Activated CD4-positive, alpha-beta T cell treated with anti-CD3 and anti-CD28 coated beads, Interleukin-10, Interleukin-2, amounts not matched to agents 100 ng/mL and 50 ng/mL, durations not matched to agents 16 hours and 8 hours (primary cell): ENCODE data around the gene CIRBP.
"Not testable (repeated sequence)": the region's sequence is repeated elsewhere in the genome, so short reads cannot be mapped to it uniquely, and the experiment has no call there.

ENCODE experiments used
- DNase-seq: peaks from one replicate; pipeline ENCODE4 v3.0.0-alpha.2; 2020

The CIRBP gene

DNA sequence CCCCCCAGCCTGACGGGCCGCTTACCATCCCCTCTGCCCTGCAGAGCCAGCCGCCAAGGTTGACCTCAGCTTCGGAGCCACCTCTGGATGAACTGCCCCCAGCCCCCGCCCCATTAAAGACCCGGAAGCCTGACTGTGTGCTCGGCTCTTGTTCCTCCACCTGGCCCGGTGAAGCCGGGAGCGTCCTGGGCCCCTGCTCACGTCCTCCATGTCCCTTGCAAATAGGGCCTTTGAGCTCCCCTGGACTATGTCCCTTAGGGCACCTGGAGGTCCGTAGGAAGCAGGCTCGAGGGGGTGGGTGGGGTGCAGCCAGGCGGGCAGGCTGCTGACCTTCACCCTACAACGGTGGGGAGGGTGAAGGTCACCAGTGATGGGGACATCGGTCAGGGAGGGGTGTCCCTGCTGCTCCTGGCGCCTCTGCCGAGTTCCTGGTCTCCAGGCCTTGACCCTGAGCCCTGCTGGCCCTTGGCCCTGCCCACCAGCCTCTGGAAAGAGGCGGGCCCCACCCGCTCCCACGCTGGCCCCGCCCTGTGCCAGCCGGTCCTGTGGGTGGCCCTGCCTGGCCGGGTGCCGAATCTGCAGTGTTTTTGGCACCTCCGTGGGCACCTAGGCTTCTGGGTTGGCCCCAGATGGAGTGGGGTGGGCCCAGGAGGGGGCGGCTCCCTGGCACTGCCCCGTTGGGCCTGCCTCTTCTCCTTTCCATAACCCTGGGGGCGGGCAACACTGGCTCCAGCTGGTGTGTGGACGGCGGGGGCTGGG is 24.3 kb upstream of the CIRBP start:
- DNase-seq: peak; percentile 30

DNA sequence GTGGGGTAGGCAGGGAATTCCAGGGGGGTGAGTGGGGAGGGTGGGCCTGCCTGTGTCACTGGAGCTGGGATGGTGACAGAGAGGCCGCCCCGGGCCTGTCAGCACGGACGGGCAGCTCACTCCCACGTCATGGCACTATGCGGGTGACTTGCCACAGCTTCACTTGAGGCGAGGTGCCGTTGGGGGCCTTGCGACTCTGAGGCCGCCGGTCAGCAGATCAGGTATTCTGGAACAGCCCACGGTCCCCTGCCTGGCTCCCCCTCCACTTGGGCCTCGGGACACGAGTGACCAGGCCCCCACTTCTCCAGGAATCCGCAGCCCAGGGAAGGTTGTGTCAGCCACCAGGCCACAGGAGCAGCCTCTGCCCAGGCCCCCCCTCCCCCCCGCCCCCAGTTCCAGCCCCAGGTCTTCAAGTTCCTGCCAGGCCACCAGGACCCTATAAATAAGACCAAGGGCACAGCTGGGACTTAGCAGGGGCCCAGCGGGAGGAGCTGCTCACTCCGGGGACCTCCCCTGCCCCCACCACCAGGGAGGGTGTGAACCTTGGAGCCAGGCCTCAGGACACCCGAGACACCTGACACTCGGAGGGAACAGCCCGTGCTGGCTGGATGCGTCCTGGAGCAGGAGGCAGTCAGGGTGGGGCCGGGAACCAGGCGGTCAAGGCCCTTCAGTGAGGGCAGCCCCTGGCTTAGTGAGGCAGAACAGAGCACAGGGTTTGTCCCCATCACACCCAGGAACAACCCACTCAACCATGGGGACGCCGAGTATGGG is 23.5 kb upstream of the CIRBP start:
- DNase-seq: no peak

DNA sequence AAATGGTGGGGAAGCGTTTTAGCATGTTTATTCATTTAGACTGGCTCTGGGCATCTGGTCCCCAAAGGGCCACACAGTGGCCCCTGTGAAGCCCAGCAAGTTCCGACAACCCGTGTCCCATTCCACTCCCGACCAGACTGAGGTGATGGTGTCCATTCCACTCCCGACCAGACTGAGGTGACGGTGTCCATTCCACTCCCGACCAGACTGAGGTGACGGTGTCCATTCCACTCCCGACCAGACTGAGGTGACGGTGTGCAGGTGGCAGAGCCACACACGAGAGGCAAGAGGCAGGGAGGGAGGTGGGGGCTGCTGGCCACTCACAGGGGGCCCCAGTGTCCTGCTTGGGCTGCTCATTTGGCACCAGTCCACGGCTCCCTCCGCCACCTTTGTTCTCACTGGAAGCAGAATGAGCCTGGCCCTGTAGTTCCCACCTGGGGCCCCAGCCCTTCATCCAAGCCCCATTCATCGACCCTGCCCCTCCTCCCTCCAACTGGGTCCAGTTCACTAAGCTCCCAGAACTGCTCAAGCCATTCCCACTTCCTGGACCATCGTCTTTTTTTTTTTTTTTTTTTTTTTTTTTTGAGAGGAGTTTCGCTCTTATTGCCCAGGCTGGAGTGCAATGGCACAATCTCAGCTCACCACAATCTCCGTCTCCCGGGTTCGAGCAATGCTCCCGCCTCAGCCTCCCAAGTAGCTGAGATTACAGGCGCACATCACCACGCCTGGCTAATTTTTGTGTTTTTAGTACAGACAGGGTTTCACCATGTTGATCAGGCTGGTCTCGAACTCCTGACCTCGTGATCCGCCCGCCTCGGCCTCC is 22.7 kb upstream of the CIRBP start:
- DNase-seq: not testable (repeated sequence)

DNA sequence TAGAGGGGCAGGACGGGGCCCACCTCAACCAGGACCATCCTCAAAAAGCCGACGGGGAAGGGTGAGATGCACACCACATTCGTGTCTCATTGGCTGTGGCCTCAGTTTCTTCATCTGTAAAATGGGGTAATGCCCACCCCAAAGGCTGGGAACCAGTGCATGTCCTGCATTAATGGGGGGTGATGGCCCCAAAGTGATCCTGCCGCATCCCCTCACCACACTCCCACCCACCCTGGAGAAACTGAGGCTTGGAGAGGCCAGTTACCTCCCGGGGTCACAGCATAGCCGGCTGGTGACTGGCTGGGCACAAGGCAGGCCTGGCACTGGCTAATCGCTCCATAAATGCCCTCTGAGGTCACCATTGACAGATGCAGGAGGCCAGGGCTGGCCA is 21.4 kb upstream of the CIRBP start:
- no peak for DNase-seq

DNA sequence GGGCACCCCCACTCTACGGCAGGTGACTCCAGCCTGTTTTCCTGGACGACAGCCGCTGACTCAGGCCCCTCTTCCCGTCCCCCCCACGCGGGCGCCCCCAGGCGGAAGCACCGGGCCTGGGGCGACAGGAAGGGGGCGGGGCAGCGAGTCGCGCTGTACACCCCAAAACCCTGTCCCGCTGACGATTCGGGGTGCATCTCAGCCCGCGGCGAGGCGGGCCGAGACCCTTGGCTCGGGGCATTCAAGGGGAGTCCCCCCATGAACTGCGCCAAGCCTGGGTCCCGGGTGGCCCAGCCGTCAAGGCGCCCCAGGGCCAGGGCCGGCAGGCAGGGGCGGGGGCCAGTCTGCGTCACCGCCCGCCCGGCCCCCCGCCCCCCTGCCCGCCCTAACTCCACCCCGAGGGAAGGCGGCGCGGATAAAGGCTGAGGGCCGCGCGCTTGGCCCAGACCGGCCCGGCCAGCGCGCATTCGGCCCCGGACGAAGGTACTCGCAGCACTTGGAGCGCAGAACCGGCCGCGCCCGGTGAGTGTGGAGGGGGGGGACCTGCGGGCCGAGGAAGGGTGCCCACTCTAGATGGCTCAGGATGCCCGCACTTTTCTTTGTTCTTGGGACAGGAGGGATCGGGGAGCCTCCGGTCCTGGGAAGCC is 20.9 kb upstream of the CIRBP start, which contains the start of gene MIDN:
TSS of gene MIDN (plus strand) at position 445 of the 647 bp plus-strand sequence. CDS start 1,714 bp downstream, outside the sequence.
- peak; percentile 81 for DNase-seq

DNA sequence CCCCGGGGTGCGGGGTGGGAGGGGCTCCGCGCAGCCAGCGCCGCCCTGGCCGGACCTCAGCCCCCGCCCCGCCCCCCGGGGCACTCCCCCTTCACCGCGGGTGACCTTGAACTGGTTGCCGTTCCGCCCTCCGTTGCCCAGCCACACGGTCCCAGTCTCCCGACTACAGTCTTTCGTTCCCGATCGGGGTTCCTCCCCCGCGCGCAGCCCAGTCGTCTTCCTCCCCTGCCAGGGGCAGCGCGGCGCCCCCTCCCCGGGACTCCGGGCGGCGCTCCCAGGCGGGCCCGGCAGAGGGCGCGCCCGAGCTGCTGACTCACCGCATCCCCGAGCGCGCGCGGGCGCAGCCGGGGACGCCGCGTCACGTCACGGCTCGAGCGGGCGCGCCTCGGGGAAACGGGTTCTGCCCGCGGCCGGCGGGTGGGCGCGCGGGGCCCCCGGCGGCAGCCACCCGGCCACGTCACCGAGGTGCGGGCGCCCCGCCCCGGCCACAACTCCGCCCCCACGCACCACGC is 20.3 kb upstream of the CIRBP start:
- DNase-seq: peak; percentile 79

DNA sequence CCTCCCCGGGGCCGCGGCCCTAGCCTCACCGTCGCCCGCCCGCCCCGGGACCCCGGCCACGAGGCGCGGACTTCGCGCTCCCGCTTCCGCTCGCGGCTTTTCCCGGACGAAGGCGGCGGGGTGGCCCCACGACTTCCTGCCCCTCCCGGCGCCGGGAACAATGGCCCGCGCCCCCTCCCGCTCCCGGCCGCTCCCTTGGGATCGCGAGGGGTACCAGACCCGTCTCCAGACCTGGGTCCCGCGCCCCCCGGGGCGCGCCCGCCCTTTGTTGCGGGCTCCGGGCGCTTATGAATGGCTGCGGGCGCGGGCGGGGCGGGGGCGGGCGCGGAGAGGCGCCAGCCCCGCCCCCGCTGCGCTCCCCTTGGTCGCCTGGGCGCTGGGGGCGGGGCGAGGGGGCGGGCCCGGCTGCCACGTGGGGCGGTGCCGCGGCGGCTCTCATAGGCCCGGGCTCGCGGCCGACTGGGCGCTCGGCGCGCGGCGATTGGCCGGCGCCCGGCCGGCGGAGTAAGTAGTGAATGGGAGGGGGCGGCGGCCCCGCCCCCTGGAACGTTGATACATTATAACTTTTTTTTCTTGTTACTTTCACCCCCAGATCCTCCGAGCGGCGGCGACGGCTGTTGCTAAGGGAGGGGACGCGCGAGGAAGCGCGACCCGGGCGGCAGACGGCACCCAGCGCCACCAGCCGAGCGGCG is 19.7 kb upstream of the CIRBP start:
- peak; percentile 96 for DNase-seq

DNA sequence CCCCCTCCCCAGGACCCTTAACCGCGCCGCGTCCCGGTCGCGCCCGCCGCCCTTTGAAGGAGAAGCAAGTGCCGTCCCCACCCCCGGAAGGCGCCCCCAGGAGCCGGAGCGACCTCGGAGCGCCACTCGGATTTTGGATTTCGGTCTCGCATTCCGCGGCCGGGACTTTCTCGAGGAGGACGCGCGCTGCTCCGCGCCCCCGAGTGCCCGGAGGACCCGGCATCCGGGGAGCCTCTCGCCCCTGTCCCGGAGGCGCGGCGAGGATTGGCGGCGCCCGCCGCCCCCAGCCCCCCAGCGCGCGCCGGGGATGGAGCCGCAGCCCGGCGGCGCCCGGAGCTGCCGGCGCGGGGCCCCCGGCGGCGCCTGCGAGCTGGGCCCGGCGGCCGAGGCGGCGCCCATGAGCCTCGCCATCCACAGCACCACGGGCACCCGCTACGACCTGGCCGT is 19.1 kb upstream of the CIRBP start:
- DNase-seq: no peak

DNA sequence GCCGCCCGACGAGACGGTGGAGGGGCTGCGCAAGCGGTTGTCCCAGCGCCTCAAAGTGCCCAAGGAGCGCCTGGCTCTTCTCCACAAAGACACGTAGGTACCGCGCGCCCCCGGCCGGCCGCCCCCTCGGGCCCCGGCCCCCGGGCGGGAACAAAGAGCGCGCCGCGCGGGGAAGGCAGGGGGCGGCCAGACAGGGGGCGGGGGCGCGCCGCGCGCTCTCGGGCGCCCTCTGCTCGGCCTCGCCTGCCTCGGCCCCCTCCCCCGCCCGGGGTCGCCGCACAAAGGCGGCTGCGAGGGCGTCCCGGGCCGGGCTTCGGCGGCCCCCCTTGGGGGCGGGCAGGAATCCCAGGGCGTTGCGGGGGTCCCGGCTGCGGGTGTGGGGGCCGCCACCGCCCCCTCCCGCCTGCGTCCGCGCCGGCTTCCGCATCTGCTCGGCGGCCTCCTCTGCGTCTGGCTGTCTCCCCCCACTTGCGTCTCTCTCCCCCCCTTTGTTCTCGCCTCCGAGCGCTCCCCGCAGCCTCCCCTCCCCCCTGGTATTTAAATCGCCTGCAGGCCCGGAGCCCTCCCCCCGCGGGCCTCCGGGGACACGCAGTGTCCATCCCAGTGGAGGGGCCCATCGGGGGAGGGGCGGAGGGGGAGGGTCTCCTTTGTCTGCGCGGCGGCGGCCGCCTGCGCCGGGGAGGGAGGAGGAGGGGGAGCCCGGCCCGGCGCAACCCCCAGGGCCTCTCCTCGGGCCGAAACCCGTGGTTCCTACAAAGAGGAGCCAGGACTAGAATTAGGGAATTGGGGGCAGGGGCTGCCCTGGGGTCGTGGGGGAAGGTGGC is 18.5 kb upstream of the CIRBP start:
- DNase-seq: peak; percentile 44

DNA sequence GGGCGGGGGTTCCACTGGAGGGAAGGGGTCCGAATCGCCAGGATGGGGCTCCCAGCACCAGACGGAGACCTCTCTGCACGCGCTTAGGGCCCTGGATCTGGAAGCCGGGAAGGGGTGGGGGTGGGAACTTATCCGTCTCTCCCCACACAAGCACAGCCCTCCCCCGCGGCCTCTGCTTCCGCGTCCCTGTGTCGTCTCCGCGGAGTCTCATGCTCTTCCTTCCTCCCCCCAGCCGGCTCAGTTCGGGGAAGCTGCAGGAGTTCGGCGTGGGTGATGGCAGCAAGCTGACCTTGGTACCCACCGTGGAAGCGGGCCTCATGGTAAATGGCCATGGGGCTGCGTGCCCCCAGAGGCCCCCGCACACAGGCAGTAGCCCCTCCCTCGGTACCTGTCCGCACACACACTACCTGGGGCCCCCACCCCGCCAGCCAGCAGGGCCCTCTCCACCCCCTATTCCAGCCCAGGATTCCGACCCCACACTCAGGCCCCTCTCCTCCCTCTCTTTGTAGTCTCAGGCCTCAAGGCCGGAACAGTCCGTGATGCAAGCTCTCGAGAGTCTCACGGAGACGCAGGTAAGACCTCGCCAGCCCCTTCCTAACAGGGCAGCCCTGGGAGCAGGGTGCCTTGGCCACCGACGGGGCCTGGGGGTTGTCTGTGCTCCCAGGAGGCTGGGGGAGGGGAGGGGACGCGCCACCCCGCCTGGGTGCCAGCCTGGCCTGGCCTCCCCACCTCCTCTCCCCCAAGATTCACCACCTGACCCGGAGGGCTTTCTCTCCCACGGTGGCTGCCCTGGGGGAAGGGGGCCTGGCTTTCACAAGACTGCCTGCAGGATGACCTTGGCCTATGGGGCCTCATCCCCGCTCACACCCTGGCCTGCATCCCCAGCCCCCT is 17.6 kb upstream of the CIRBP start:
- peak; percentile 75 for DNase-seq

DNA sequence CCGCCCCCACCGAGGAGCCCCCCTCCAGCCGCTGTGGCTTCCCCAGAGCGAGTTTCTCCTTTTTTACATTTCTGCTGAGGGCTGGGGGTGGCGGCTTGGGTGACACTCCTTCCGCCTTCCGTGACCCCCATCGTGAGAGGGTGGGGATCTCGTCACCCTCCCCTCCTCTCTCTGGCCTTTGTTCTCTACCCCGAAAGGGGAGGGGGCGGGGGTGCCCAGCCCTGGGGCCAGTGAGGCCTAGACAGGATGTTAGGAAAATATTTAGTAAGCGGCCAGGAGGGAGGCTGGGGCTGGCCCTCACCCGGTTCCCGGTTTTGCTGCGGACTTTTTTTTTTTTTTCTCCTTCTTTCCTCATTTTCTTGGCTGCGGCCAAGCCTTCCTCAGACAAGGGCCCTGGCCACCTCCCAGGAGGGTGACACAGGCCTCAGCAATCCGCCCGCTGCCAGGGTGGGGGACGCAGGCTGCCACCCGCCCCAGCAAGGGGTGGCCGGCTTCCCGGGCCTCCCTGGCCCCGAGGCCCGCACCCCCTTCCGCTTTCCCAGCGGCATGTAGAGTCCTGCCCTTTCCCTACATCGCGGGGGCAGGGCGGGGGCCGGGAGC is 16.8 kb upstream of the CIRBP start:
- DNase-seq: peak; percentile 77

DNA sequence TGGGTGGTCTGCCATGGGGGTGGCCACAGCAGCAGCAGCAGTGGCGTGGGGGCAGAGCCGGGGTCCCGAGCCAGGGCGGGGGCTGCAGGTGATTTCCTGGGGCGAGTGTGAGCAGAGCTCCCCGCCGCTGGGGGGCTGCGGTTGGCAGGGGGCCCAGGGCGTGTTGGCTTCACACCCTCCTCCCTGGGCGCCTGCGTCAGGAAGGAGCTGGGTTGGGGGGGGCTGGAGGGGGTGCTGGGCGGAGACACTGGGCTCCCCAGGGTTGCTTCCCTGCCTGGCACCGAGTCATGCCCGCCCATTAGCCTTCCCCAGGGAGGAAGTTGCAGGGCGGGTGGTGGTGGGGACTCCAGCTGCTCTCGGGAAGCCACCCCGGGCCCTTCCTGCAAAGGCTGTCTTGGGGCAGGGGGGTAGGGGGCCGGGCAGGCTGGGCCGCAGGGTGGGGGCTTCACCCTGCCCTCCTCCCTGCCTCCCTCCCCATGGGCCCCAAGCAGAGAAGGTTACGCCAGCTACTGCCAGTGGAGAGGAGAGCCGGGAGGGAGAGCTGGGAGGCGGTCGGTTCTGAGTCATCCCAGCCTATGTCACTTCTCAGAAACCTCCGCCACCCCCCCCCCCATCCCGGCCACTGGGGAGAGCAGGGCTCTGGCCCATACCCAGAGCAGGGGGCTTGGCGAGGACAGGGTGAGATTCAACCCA is 16.2 kb upstream of the CIRBP start:
- DNase-seq: peak; percentile 91

DNA sequence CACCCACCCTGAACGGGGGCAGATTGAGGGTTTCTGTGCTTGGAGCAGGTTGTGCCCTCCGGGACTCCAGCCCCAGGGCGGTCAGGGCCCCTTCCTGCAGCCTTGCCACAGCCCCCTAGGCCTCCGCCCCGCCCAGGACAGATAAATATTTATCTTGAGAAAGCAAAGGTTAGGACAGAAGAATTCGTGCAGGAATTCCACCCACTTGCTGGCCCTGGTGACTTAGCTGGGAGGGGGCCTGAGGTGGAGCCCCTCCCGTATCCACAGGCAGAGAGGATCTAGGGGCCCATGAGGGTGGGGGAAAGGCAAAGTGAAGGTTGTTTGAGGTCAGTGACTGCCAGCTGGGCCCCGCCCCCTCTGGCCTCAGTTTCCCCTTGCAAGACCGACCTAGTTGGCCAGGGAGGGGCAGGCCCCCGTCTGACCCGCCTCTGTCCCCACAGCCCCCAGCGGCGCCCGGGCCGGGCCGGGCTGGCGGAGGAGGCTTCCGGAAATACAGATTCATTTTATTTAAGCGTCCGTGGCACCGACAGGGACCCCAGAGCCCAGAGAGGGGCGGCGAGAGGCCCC is 15.5 kb upstream of the CIRBP start:
- DNase-seq: no peak

DNA sequence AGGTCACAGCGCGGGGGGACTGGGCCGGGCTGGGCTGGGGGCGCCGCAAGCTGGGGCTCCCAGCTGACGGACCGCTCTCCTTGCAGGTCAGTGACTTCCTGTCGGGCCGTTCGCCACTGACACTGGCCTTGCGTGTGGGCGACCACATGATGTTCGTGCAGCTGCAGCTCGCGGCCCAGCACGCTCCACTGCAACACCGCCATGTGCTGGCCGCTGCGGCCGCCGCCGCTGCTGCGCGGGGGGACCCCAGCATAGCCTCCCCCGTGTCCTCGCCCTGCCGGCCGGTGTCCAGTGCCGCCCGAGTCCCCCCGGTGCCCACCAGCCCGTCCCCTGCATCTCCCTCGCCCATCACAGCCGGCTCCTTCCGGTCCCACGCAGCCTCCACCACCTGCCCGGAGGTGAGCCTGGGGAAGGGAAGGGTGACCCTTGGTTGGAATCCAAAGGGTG is 15.0 kb upstream of the CIRBP start:
- no peak for DNase-seq

DNA sequence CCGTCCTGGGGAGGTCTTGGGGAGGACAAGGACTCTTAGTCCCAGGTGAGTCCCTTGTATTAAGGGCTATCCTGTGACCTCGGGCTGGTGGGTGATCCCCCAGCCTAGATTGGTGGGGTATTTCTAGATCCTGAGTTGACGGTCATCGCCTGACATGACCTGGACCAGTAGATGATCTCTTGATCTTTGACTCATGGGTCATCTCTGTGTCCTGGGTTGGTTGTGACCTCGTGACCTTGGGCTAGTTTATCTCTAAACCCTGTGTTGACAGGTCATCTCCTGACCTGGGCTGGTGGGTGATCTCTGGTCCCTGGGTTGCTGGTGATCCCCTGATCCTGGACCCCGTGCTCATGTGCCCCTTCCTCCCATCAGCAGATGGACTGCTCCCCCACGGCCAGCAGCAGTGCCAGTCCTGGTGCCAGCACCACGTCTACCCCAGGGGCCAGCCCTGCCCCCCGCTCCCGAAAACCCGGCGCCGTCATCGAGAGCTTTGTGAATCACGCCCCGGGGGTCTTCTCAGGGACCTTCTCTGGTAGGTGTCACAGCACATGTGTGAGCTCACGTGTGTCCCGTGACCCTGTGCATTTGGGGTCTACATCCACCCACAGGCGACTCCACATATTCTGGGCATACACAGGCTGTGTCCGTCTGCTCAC is 14.5 kb upstream of the CIRBP start:
- no peak for DNase-seq

DNA sequence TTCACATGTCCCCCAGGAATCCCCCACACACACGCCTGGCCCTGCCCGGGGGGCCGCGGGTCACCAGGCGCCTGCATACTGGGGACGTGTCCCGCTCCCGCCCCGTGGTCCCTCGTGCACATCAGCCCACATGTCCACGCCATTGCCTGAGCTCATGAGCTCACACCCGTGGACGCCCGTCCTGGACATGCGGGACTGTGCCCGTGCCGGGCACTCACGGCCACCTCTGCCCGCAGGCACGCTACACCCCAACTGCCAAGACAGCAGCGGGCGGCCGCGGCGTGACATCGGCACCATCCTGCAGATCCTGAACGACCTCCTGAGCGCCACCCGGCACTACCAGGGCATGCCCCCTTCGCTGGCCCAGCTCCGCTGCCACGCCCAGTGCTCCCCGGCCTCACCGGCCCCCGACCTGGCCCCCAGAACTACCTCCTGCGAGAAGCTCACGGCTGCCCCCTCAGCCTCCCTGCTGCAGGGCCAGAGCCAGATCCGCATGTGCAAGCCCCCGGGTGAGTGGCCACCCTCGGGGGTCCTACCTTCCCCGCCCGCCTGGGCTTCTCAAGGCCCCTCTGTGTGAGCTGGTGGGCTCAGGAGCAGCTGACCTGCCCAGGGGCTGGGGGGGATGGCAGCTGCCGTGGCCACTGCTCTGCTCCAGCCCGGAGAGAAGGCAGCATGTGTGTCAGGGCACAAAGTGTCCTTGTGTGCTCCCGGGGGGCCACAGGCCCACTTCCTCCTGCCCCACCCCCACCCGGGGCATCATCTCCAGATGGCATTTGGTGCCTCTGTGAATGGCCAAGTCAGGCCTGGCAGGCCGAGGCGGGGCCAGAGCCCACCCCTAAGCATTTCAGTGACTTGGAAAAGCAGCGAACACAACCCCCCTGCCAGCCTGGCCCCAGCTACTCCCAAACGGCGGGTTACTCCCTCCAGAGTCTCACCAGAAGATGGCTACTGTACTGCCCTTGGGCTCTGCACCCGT is 13.7 kb upstream of the CIRBP start:
- DNase-seq: no peak
